ENCODE measurements around the gene TMPO. TPM values are rescaled to one million over a fixed set of nuclear protein-coding genes. Genes with fewer than 3 reads are reported as not detected.

The TMPO gene
- total and polyA plus RNA-seq, 2 experiments from 2014 or later, result 75.5 to 256 TPM

DNA sequence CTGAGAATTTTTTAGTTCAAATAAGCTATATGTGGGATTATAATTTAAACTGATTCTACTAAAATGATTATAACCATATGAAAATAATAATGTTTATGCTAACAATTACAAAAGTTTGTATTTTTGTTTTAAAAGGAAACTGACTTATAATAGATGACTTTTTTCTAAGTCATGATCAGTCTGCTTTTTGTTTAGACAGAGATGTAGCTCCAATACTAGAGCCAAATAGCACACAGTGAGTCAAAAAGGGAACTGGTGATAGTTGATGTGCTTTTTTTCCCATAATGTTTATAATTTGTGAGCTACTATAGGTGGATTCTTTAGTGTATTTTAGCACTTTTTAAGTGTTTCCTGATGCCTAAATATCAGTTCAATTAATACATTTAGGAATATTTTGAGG is 28.3 kb downstream of the TMPO start (continued):
- TF ChIP-seq, protein P1, sequence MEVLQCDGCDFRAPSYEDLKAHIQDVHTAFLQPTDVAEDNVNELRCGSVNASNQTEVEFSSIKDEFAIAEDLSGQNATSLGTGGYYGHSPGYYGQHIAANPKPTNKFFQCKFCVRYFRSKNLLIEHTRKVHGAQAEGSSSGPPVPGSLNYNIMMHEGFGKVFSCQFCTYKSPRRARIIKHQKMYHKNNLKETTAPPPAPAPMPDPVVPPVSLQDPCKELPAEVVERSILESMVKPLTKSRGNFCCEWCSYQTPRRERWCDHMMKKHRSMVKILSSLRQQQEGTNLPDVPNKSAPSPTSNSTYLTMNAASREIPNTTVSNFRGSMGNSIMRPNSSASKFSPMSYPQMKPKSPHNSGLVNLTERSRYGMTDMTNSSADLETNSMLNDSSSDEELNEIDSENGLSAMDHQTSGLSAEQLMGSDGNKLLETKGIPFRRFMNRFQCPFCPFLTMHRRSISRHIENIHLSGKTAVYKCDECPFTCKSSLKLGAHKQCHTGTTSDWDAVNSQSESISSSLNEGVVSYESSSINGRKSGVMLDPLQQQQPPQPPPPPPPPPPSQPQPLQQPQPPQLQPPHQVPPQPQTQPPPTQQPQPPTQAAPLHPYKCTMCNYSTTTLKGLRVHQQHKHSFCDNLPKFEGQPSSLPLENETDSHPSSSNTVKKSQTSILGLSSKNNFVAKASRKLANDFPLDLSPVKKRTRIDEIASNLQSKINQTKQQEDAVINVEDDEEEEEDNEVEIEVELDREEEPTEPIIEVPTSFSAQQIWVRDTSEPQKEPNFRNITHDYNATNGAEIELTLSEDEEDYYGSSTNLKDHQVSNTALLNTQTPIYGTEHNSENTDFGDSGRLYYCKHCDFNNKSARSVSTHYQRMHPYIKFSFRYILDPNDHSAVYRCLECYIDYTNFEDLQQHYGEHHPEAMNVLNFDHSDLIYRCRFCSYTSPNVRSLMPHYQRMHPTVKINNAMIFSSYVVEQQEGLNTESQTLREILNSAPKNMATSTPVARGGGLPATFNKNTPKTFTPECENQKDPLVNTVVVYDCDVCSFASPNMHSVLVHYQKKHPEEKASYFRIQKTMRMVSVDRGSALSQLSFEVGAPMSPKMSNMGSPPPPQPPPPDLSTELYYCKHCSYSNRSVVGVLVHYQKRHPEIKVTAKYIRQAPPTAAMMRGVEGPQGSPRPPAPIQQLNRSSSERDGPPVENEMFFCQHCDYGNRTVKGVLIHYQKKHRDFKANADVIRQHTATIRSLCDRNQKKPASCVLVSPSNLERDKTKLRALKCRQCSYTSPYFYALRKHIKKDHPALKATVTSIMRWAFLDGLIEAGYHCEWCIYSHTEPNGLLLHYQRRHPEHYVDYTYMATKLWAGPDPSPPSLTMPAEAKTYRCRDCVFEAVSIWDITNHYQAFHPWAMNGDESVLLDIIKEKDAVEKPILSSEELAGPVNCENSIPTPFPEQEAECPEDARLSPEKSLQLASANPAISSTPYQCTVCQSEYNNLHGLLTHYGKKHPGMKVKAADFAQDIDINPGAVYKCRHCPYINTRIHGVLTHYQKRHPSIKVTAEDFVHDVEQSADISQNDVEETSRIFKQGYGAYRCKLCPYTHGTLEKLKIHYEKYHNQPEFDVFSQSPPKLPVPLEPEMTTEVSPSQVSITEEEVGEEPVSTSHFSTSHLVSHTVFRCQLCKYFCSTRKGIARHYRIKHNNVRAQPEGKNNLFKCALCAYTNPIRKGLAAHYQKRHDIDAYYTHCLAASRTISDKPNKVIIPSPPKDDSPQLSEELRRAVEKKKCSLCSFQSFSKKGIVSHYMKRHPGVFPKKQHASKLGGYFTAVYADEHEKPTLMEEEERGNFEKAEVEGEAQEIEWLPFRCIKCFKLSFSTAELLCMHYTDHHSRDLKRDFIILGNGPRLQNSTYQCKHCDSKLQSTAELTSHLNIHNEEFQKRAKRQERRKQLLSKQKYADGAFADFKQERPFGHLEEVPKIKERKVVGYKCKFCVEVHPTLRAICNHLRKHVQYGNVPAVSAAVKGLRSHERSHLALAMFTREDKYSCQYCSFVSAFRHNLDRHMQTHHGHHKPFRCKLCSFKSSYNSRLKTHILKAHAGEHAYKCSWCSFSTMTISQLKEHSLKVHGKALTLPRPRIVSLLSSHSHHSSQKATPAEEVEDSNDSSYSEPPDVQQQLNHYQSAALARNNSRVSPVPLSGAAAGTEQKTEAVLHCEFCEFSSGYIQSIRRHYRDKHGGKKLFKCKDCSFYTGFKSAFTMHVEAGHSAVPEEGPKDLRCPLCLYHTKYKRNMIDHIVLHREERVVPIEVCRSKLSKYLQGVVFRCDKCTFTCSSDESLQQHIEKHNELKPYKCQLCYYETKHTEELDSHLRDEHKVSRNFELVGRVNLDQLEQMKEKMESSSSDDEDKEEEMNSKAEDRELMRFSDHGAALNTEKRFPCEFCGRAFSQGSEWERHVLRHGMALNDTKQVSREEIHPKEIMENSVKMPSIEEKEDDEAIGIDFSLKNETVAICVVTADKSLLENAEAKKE (CRISPR knock-in tag; IDR thresholded peaks at IDR 0.05), result no peak
- TF ChIP-seq ZNF331 (CRISPR knock-in tag; IDR thresholded peaks at IDR 0.05; ENCODE audit: low read depth) (no peak), ZNF114 (CRISPR knock-in tag; IDR thresholded peaks at IDR 0.05) (no peak), POLR2AphosphoS5 (IDR thresholded peaks at IDR 0.05; ENCODE audit: low read depth) (no peak), CREB1 (CRISPR knock-in tag; IDR thresholded peaks at IDR 0.05; ENCODE audit: low read depth) (no peak)
- TF ChIP-seq, protein P2, sequence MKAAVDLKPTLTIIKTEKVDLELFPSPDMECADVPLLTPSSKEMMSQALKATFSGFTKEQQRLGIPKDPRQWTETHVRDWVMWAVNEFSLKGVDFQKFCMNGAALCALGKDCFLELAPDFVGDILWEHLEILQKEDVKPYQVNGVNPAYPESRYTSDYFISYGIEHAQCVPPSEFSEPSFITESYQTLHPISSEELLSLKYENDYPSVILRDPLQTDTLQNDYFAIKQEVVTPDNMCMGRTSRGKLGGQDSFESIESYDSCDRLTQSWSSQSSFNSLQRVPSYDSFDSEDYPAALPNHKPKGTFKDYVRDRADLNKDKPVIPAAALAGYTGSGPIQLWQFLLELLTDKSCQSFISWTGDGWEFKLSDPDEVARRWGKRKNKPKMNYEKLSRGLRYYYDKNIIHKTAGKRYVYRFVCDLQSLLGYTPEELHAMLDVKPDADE (IDR thresholded peaks at IDR 0.05), result no peak
- TF ChIP-seq, protein P3, sequence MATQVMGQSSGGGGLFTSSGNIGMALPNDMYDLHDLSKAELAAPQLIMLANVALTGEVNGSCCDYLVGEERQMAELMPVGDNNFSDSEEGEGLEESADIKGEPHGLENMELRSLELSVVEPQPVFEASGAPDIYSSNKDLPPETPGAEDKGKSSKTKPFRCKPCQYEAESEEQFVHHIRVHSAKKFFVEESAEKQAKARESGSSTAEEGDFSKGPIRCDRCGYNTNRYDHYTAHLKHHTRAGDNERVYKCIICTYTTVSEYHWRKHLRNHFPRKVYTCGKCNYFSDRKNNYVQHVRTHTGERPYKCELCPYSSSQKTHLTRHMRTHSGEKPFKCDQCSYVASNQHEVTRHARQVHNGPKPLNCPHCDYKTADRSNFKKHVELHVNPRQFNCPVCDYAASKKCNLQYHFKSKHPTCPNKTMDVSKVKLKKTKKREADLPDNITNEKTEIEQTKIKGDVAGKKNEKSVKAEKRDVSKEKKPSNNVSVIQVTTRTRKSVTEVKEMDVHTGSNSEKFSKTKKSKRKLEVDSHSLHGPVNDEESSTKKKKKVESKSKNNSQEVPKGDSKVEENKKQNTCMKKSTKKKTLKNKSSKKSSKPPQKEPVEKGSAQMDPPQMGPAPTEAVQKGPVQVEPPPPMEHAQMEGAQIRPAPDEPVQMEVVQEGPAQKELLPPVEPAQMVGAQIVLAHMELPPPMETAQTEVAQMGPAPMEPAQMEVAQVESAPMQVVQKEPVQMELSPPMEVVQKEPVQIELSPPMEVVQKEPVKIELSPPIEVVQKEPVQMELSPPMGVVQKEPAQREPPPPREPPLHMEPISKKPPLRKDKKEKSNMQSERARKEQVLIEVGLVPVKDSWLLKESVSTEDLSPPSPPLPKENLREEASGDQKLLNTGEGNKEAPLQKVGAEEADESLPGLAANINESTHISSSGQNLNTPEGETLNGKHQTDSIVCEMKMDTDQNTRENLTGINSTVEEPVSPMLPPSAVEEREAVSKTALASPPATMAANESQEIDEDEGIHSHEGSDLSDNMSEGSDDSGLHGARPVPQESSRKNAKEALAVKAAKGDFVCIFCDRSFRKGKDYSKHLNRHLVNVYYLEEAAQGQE (IDR thresholded peaks at IDR 0.05; ENCODE audit: unreplicated experiment), result no peak
- TF ChIP-seq, protein P4, sequence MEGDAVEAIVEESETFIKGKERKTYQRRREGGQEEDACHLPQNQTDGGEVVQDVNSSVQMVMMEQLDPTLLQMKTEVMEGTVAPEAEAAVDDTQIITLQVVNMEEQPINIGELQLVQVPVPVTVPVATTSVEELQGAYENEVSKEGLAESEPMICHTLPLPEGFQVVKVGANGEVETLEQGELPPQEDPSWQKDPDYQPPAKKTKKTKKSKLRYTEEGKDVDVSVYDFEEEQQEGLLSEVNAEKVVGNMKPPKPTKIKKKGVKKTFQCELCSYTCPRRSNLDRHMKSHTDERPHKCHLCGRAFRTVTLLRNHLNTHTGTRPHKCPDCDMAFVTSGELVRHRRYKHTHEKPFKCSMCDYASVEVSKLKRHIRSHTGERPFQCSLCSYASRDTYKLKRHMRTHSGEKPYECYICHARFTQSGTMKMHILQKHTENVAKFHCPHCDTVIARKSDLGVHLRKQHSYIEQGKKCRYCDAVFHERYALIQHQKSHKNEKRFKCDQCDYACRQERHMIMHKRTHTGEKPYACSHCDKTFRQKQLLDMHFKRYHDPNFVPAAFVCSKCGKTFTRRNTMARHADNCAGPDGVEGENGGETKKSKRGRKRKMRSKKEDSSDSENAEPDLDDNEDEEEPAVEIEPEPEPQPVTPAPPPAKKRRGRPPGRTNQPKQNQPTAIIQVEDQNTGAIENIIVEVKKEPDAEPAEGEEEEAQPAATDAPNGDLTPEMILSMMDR (conservative IDR thresholded peaks at IDR 0.05; ENCODE audit: low read depth in 2 of 2), result no peak

All from GM23338 (cell line).